GM19455 (cell line): Measurements from ENCODE around the gene UBE4B.
"Not testable (repeated sequence)": the region's sequence is repeated elsewhere in the genome, so short reads cannot be mapped to it uniquely, and the experiment has no call there.

ENCODE experiments used
- ATAC-seq: cut with Tn5 transposase; IDR thresholded peaks from one replicate; pipeline ENCODE4 v1.9.1; 2021; ENCODE audit not compliant: unreplicated experiment

Gene UBE4B

GRCh38 chr1:10170239-10170574, 137.4 kb downstream of the UBE4B start:
- ATAC-seq, result no peak

GRCh38 chr1:10171105-10171767, 138.5 kb downstream of the UBE4B start:
- ATAC-seq, result no peak

GRCh38 chr1:10171995-10172669, 139.4 kb downstream of the UBE4B start:
- ATAC-seq, result no peak

GRCh38 chr1:10173582-10173981, 140.8 kb downstream of the UBE4B start:
- ATAC-seq, result no peak

- ATAC-seq, result no peak
Measured at GRCh38 chr1:10177876-10178275, 145.1 kb downstream of the UBE4B start.

- ATAC-seq, result no peak
Measured at GRCh38 chr1:10178597-10179405, 146.0 kb downstream of the UBE4B start.

GRCh38 chr1:10179406-10180091, 146.8 kb downstream of the UBE4B start:
- ATAC-seq, result no peak

GRCh38 chr1:10181154-10181553, 148.4 kb downstream of the UBE4B start:
- ATAC-seq, result no peak

- no peak for ATAC-seq
Measured at GRCh38 chr1:10185759-10186158, 153.0 kb downstream of the UBE4B start.

- ATAC-seq, result no peak
Measured at GRCh38 chr1:10186331-10187025, 153.7 kb downstream of the UBE4B start.

- no peak for ATAC-seq
Measured at GRCh38 chr1:10187026-10187334, 154.2 kb downstream of the UBE4B start.

- no peak for ATAC-seq
Measured at GRCh38 chr1:10188133-10188650, 155.4 kb downstream of the UBE4B start.

- ATAC-seq, result peak; percentile 88
Measured at GRCh38 chr1:10189659-10190058, 156.9 kb downstream of the UBE4B start.

- no peak for ATAC-seq
Measured at GRCh38 chr1:10192263-10192662, 159.5 kb downstream of the UBE4B start.

GRCh38 chr1:10193288-10193687, 160.5 kb downstream of the UBE4B start:
- no peak for ATAC-seq

- no peak for ATAC-seq
Measured at GRCh38 chr1:10195570-10195969, 162.8 kb downstream of the UBE4B start.

GRCh38 chr1:10196976-10197375, 164.2 kb downstream of the UBE4B start:
- ATAC-seq, result no peak

- ATAC-seq, result no peak
Measured at GRCh38 chr1:10200620-10201019, 167.9 kb downstream of the UBE4B start.

- ATAC-seq, result no peak
Measured at GRCh38 chr1:10204003-10204642, 171.4 kb downstream of the UBE4B start.

- not testable (repeated sequence) for ATAC-seq
Measured at GRCh38 chr1:10205206-10205605, 172.4 kb downstream of the UBE4B start.
